Non-pigmented ciliary epithelial cell (primary cell): ENCODE results near the gene FBXL17.
A peak's percentile ranks its signal among the peaks of the same experiment; 100 is the strongest.

Source experiments
- DNase-seq: peaks from one replicate; pipeline ENCODE4 v3.0.0-alpha.2; 2010; ENCODE audit warnings: low read depth

The FBXL17 gene

DNA sequence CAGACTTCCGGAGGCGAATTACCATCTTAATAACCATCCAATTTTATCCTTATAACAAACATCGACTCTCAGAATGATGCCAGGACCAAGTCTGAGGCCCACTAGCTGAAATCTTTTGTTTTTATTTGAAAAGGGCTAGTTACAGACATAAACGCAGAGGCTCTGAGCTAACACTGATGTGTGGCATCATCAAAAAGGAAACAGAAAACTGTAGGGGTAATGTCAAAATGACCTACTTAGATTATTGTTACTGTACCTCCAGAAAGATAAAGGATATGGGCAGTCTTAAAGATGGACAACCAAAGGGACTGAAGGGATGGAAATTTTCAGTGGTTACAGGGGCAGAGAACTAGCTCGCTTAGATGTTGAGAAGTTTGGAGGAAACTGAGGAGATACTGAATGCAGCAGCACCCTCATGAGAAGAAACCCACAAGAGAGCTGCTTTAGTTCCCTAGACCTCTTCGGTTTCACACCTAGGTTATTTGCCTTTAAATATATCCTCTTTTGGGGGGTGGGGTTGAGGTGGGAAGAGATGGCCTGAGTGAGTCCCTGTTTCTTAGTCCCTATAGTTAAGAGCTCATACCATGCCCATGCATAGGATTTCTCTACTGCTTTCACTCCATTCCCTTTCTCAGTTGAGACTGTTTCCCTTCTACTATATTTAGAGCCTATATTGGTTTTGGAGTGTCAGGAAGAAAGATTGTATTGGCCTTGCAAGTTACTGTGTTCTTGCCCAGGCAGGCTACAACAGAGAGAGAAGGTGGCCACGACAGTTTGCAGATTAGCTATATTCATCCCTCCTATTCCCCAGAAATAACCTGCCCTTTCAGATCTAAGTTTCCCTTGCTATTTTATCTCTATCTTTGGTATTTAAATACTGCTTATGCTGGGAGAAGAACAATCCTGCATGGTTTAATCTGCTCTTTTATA, 390.8 kb downstream of the FBXL17 start:
- DNase-seq, result no peak

DNA sequence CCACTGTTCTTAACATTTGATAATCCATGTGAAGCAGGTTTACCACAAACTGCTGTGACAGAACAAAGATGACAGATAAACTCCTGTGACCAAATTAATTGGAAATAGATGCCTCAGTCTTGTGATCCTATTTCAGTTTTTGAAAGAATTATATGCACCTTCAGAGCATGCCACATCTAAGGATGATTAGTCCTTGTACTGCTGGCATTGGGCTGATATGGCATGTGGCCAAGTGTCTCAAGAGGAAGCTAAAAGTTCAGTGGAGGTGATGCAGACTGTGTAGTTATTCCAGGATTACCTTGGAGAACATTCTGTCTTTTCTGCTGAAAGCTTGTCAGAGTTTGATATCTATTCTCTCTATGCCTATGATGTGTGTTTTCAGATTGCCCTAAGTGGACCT, 396.8 kb downstream of the FBXL17 start:
- no peak for DNase-seq

DNA sequence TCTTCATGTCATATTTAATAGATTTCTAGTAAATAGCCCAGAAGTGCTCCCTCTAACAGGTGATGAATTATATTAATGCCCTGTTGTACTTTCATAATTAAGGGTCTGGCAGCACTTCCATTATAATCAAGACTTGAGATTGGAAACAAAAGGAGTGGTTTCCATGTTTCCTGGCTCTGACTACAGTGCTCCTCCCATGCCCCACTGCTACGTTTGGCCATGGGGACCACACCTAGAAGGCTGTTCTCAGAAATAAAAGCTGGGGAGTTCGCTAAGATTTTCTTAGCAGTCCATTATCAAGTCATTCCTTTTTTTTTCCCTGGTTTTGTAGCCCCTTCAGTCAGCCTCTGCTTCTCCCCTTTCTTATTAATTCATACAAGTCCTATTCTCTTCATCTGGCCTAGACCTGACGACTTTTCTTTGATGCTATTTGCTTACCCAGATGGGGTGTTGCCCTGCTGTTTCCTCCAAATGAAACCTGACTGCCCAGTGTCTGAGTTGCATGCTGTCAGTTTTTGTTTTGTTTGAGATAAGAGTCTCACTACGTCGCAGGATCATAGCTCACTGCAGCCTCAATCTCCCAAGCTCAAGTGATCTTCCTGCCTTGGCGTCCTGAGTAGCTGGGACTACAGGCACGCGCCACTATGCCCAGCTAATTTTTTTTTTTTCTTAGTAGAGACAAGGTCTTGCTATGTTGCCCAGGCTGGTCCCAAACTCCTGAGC, 399.0 kb downstream of the FBXL17 start:
- DNase-seq, result no peak

DNA sequence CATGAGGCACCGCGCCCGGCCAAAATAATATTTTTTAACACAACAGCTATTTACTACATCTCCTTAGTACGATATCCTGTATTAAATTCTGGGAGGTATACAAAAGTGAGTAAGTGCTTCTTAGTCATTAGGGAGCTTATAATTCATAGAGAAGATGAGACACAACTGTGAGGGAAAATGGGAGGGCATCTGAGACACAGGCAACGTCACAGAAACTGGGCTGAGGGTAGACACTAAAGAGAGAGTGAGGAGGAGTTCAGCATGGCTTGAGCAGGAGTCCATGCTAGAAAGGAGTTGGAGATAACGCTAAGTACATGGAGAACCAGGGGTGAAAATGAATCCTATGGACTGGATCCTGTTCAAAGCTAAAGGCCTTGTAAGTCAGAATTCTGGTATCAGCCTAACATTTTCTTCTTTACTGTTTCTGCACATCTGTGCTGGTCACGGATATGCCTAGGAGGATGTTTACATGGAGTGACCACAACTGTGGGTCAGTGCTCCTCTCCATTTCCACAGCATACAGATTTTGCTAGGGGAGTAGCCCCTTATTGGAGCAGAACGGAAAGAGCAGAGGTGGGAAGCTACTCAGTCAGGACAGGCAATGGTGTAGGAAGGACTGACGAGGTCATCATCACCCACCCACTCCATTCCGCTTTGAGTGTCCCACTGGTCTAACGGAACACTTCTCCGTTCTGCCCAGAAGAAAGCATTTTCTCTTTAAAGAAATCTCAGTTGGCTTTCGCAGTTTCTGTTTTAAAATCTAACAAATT, 400.8 kb downstream of the FBXL17 start:
- DNase-seq, result no peak

DNA sequence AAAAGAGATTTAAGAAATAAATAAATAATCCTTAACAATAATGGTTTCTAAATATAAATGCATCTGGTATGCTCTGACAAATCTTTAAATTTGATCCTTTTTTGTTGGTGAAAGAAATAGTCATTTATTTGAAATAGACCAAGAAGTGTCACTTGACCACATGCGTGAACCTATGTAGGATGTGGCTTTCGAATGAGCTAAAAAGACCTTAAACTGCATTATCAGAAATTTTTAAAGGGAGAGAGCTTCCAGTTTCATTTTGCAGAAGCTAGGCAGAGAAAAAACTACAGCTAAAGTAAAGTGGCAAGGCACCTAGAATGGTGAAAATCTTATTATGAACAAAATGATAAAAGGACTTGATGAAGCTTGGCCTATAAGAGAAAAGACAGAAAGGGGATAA, 402.0 kb downstream of the FBXL17 start:
- no peak for DNase-seq

DNA sequence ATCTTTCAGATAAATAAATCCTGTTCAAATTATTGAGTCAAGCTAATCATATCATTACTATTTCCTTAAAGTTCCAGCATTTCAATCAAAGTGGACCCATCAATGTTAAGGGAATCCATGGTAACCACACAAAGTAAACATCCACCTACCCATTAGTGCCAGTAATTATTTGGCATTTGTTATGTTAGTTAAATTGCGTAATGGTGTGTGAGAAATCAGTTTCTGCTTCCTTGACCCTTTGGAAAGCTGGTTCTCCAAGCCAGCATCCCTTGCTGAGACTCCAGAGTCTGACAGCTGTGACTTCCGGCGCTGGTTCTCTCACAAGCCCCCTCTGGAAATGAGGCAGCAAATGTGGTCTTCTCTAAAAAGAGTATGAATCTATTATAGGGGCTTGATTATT, 402.6 kb downstream of the FBXL17 start:
- DNase-seq, result no peak

DNA sequence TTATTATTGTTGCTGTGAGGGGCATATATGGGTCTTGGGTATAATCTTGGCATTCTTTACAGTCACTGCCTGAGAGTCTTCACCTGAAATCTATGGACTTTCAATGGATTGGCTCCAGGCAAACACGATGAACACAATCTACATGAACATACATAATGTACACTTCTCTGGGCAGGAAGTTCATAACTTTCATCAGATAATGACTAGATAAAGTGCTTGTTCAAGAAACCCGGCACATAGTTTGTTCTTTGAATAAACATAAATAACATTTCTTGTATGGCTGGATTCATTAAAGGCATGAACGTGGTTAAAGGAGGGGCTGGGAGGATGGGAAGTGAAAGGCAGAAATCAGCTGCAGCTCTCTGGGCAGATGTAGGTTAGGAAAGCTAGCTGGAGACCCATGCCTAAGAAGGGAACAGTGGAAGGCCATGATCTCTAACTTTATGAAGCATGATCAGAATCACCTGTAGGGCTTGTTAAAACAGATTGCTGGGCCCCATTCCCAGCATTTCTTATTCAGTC, 404.3 kb downstream of the FBXL17 start:
- no peak for DNase-seq

DNA sequence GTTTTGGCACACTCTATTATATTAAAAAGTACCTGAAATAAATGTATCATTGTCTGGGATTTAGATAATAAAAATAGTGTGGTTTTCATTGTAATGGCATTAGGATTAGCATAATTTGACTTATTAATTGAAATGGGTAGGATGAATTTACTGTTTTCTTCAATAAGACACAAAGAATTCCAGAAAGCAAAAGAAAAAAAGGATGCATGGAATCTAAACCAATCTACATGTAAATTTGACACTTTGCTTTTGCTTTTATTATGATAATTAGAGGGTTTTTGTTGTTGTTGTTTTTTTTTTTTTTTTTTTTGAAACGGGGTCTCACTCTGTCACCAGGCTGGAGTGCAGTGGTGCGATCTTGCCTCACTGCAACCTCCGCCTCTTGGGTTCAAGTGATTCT, 406.3 kb downstream of the FBXL17 start:
- DNase-seq, result no peak

DNA sequence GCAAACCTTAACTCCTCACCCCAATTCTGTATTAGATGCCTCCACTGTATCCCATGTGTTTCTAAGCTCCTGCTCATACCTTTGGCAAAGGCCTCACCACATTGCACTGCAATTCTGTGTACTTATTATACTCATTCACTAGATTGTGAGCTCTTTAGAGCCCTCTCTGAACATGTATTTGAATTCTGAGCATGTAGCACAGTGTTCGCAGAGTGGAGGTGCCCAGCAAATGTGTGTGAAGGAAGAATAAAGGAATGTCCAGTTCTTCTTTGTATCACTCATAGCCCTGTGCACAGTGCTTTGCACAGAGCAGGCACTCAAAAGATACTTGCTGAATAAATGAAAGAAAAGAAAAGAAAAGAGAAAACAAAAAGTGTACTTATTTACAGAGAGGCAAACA, 410.1 kb downstream of the FBXL17 start:
- no peak for DNase-seq

DNA sequence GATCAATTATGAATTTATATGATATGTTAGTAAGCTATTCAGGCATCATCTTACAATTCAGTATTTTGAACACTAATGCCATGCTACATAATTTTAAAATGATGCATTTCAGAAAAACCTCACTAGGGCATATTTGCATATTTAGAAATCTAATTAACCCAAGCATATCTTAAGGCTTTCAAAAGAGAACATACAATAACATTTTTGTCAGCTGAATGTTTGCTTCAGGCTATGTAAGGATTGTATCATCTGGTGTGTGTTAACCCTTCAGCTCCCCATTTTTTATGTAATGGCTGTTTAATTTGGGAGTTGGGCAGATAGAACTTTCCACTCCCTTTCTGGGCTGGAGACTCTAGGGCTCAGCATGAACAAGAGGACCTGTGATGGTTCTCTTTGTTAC, 412.1 kb downstream of the FBXL17 start:
- DNase-seq, result no peak

DNA sequence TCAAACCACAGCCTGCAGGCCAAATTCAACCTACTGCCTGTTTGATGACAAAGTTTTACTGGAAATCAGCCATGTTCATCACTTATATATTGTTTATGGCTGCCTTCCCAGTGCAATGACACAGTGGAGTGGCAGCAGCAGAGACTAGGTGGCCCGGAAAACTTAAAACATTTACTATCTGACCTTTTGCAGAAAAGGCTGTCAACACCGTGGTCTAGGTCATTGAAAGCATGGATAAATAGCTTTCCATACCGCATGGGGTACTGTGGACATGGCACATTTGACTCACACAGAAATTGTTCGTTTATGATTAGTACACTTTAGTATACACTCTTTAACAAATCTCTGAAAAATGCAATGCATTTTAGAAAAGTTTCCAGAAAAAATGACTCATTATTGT, 412.9 kb downstream of the FBXL17 start:
- peak; percentile 27 for DNase-seq

DNA sequence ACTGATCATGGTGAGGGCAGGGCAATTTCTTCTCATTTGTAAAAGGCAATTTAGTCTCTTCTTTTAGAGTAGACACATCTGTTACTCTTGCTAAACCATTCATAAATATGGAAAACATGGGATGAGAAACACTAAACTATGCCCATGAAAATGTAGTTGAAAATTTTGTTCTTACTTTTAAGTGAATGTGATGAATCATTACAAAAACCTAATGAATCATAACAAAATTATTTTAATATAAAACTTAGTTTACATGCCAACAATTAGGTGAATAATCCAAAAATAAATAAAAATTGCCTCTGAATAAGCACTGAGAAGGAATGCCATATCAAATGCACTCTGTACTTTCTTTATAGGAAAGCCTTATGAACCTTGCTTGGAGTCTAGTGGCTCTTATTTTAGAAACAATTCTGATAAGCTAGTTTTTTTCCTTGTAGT, 413.5 kb downstream of the FBXL17 start:
- no peak for DNase-seq

DNA sequence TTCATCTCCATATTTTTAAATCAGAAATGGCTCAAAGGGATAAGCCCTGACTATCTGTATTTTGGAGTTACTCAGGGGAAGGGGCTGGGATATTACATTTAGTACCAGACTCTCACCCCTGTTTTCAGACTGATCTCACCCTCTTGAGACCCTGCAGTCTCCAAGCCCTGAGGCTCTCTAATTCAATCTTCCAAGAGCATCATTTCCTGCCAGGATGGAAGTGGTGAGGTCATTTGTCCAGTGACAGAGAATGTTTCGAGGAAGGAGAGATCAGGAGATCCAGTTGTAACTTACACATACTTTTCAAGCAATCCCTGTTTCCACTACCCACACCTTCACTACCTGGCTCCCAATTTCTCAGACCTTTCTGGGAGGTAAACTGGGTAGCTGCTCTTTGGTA, 415.7 kb downstream of the FBXL17 start:
- no peak for DNase-seq

DNA sequence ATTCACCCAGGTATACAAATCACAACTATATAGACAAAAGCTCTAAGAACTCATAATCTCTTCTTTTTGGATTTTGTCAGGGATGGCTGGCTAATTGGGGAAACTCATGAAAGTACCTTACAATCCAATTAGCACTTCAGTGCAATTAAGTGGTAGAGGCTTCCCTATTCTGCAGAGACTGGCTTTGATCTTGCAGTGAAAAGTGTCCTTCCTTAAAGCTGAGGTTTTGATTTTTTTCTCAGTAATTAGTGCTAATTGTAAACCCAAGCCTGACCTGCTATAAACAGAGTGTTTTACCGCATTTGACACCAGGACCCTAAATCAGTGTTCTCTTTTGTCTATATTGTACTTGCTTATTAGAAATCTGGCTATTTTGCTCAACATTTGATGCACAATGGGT, 417.2 kb downstream of the FBXL17 start:
- no peak for DNase-seq

DNA sequence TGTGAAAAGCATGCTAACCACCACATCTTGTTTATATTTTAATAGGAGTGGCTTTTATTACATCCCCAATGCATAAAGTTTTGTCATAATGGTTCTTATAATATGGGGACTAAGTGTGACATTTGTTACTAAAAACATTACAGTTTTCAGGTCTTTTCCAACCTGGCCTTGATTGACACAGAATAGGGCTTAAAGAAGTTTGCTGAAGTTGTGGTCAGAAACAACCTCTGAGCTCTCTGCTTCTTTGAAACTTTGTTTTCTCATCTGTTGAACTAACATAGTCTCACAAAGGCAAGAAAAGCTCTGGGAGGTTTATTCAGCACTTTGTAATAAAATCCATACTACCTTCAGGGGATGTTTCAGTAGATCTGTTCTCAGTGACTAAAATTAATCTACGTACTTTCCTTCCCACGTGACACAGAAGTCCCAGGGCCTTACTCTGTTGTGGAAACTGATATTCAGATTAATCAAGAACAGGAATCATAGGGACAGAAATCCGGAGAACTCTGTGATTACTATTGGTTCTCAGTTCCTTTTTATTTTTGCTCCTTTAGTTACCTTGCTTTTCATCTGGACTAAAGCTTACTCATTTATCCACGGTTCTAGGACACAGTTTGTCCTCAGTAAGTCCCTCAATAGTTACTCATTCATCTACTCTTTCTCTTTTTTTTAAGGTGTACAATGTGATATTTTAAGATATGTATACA, 422.2 kb downstream of the FBXL17 start:
- DNase-seq, result no peak

DNA sequence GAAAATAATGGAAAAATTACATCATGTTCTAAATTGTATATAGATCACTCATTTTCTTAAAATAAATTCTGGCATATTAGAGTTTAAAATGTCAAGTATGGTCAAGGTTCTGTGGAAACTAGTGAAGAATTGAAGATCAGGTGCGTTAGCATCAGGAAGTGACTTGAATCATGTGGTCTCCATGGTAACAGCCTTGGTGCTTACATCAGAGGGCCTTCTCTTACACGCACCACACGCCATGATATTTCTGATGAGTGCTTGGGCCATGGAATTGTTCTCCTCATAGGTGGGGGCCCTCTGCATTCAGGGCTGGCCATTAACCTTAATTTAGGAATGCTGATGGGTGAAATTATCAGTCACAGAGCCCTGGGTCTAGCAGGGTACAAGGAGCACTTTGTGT, 423.0 kb downstream of the FBXL17 start:
- no peak for DNase-seq

DNA sequence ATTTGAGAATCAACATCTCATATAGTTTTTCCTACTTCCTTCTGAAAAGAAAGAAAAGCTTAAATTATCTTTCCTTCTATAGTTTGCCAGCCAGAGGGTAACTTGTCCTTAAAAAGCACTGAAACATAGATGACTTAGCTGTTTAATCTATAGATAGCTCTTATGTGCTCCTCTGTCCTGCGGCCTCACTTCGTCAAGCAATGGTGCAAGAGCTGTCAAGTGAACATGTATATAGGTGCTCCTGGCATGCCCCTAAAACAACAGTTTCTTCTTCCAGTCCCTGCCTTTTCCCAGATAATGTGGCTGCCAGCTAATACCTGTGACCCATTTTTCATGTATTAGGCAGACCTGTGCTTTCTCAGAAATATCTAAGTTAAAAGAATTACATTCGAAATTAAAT, 423.5 kb downstream of the FBXL17 start:
- no peak for DNase-seq

DNA sequence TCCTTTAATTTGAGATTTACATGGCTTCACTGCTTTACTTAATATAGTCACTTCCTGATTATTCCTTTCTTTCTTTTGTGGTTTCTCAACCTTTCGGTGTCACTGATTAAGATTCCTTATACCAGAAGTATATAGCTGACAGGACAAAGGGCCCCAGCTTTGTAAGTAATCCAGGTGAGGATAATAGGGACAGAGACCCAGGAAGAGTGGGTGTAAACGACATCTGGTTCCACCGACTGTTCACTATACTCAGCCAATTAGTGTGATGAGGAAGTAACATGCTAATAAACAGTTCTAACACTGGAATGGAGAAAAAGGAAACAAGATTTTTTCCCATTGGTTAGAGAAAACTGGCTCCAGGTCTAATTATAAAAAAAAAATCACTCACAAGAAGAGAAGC, 424.8 kb downstream of the FBXL17 start:
- no peak for DNase-seq

DNA sequence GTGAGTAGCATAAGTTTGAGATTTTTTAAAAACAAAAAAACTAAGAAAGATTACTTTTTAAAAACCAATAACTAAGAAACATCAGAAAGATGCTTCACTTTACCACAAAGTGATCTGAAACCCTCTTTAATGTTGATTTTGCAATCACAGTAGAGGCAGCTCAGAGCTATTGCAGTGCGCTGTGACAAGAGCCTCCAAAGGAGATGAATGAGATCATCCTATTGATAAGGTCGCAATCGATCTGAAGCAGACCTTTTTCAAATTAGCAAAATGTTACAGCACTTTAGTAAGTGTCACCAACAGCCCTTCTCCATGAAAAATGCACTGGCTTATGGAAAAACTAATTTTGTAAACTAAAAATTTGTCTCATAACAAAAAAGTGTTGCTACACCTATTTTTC, 426.6 kb downstream of the FBXL17 start:
- no peak for DNase-seq

DNA sequence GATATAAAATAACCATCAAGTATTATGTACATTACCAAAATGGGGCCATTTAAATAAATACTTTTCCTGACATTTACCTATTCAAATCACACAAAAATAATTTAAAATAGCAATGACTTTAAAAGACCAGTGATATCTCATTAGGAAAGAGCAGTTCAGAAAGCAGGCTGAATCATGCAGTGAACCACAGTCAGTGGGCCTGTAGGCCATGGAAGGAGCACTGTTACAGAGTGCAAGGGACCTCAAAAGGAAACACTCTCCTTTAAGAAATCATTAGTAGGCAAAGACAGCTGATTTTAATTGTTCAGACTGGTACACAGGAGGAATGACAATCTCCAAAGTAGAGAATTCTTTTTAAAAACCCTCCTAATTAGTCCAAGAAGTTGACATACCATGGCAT, 427.6 kb downstream of the FBXL17 start:
- DNase-seq, result no peak

DNA sequence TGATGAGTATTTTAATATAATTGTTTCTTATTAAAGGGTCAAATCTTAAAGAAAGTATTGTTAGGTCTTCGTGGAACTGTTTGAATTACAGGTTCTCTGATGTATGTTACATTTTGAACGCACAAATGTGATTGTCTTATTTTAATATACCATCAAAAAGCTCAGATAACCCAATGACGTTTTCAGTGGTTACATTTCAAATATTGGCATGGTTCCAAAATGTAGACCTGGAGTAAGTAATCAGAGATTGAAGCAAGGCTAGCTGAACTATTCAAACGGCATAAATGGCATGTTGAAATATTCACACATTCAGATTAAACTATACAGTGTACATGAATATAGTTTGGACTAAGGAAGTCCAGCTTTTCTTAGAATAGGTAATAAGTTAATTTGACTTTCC, 429.4 kb downstream of the FBXL17 start:
- DNase-seq, result no peak

DNA sequence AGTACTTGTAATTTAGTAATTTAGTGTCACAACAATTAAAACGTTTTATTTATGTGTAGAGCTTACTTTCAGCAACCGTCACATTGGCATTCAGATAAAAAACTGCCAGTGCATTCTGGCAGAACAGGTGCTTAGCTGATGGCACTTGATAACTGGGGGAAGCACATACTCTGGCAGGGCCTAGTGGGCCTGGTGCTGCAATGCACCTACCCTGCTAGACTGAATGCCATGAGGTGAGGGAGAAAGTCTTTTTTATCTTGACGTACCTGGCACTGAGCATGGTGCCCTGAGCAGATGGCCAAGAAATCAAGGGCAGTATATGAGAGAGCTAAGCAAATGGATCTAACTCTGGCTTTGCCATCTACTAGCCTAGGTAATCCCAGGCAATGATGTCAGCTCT, 430.6 kb downstream of the FBXL17 start:
- DNase-seq, result no peak
